Liver (tissue), 9 donors: ENCODE data around the gene OBP2A. TPM values are rescaled to one million over a fixed set of nuclear protein-coding genes. Genes with fewer than 3 reads are reported as not detected.

Experiments
- DNase-seq: peaks from one replicate; pipeline ENCODE4 v3.0.0-alpha.2; 2017; ENCODE audit warnings: low spot score
- H3K27ac ChIP-seq, 2 donors: one replicate each; pipeline ENCODE4 v1.7.0; 2013; ENCODE audit warnings: inconsistent platforms in 2 of 2, low read length in 2 of 2, control low read depth in 1 of 2, low read depth in 1 of 2, mild to moderate bottlenecking in 1 of 2
- H3K27me3 ChIP-seq, 4 donors: one replicate each; pipeline versions ENCODE4 v1.6.1 to v1.7.0; 2013; ENCODE audit warnings: low read length in 3 of 4, inconsistent platforms in 1 of 4, mild to moderate bottlenecking in 1 of 4, moderate library complexity in 1 of 4; ENCODE audit not compliant: control insufficient read depth in 4 of 4, insufficient read depth in 4 of 4
- H3K36me3 ChIP-seq, 4 donors: one replicate each; pipeline versions ENCODE4 v1.6.1 to v1.7.0; 2013; ENCODE audit warnings: low read length in 3 of 4, mild to moderate bottlenecking in 3 of 4, low read depth in 1 of 4, moderate library complexity in 1 of 4; ENCODE audit not compliant: control insufficient read depth in 4 of 4, insufficient read depth in 3 of 4
- H3K4me1 ChIP-seq, 4 donors: one replicate each; pipeline versions ENCODE4 v1.6.1 to v1.7.0; 2013; ENCODE audit warnings: low read length in 3 of 4, mild to moderate bottlenecking in 3 of 4, moderate library complexity in 1 of 4; ENCODE audit not compliant: control insufficient read depth in 4 of 4, insufficient read depth in 4 of 4
- H3K4me3 ChIP-seq, 3 donors: one replicate each; pipeline versions ENCODE4 v1.6.1 to v1.7.0; 2013; ENCODE audit warnings: low read length in 3 of 3, control low read depth in 1 of 3, low read depth in 1 of 3, mild to moderate bottlenecking in 1 of 3
- H3K9ac ChIP-seq, 2 donors: one replicate each; pipeline ENCODE4 v1.7.0; 2013; ENCODE audit warnings: low read length in 2 of 2, mild to moderate bottlenecking in 2 of 2, moderate library complexity in 2 of 2, control low read depth in 1 of 2, low read depth in 1 of 2
- H3K9me3 ChIP-seq, 4 donors: one replicate each; pipeline versions ENCODE4 v1.6.1 to v1.7.0; 2013; ENCODE audit warnings: low read length in 3 of 4; ENCODE audit not compliant: control insufficient read depth in 4 of 4
- ATF3 ChIP-seq: IDR thresholded peaks from 2 replicates; pipeline ENCODE4 v1.6.1; 2016; ENCODE audit warnings: antibody characterized with exemption
- CTCF ChIP-seq: fragments of 150-350 bp; IDR thresholded peaks from 2 replicates; pipeline ENCODE4 v1.5.1; 2017; ENCODE audit warnings: improper control_type of control experiment, low read depth, low read length; ENCODE audit not compliant: missing input control
- FOXA1 ChIP-seq: IDR thresholded peaks from 2 replicates; pipeline ENCODE4 v1.6.1; 2016; ENCODE audit warnings: antibody characterized with exemption
- FOXA2 ChIP-seq: IDR thresholded peaks from 2 replicates; pipeline ENCODE4 v1.6.1; 2016; ENCODE audit warnings: antibody characterized with exemption
- GABPA ChIP-seq, 2 donors: IDR thresholded peaks in 1 of 2; conservative IDR thresholded peaks in 1 of 2; 2 replicates each; pipeline ENCODE4 v1.6.1; 2016; ENCODE audit warnings: antibody characterized with exemption in 2 of 2, mild to moderate bottlenecking in 1 of 2, moderate library complexity in 1 of 2
- HNF4G ChIP-seq: IDR thresholded peaks from 2 replicates; pipeline ENCODE4 v1.6.1; 2016; ENCODE audit warnings: antibody characterized with exemption
- NR2F2 ChIP-seq: IDR thresholded peaks from 2 replicates; pipeline ENCODE4 v1.6.1; 2016; ENCODE audit warnings: antibody characterized with exemption
- RAD21 ChIP-seq, 2 donors: IDR thresholded peaks; 2 replicates each; pipeline ENCODE4 v1.6.1; 2016; ENCODE audit warnings: antibody characterized with exemption in 2 of 2, mild to moderate bottlenecking in 2 of 2
- REST ChIP-seq: IDR thresholded peaks from 2 replicates; pipeline ENCODE4 v1.6.1; 2016; ENCODE audit warnings: antibody characterized with exemption, mild to moderate bottlenecking
- RXRA ChIP-seq, 2 donors: IDR thresholded peaks; 2 replicates each; pipeline ENCODE4 v1.6.1; 2017 to 2018; ENCODE audit warnings: antibody characterized with exemption in 2 of 2, mild to moderate bottlenecking in 1 of 2
- SP1 ChIP-seq: IDR thresholded peaks from 2 replicates; pipeline ENCODE4 v1.6.1; 2018; ENCODE audit warnings: antibody characterized with exemption, mild to moderate bottlenecking
- YY1 ChIP-seq: IDR thresholded peaks from 2 replicates; pipeline ENCODE4 v1.6.1; 2016; ENCODE audit warnings: antibody characterized with exemption, mild to moderate bottlenecking
- ZBTB33 ChIP-seq: IDR thresholded peaks from 2 replicates; pipeline ENCODE4 v1.6.1; 2016; ENCODE audit warnings: antibody characterized with exemption
- WGBS: extraction: QIAGEN DNeasy Blood & Tissue Kit; methylation state at CpG from one replicate; pipeline ENCODE4 v1.1.7; 2013; 5-methylcytosine and 5-hydroxymethylcytosine counted together
- polyA plus RNA-seq, 2 donors: library from polyadenylated mRNA; stranded (reverse) in 1 of 2; unstranded in 1 of 2; fragments of 200-250 nt in 1 of 2; fragments of >200 nt in 1 of 2; fragmentation: Nextera tagmentation in 1 of 2; extraction: Ambion mirVana in 1 of 2; gene quantifications; one replicate each; pipeline versions ENCODE4 v1.2.1 to v1.2.3, GENCODE V29; 2013 to 2015
- total RNA-seq, 2 donors: library from RNA; depleted of rRNA; stranded (reverse); fragments of >200 nt; gene quantifications; one replicate each; pipeline ENCODE4 v1.2.3, GENCODE V29; 2014
- donor health status: healthy.
- donor health status: healthy.
- donor health status: healthy.
- donor health status: healthy.
- donor health status: healthy.

Gene OBP2A
- total and polyA plus RNA-seq, 4 donors, result not detected

DNA sequence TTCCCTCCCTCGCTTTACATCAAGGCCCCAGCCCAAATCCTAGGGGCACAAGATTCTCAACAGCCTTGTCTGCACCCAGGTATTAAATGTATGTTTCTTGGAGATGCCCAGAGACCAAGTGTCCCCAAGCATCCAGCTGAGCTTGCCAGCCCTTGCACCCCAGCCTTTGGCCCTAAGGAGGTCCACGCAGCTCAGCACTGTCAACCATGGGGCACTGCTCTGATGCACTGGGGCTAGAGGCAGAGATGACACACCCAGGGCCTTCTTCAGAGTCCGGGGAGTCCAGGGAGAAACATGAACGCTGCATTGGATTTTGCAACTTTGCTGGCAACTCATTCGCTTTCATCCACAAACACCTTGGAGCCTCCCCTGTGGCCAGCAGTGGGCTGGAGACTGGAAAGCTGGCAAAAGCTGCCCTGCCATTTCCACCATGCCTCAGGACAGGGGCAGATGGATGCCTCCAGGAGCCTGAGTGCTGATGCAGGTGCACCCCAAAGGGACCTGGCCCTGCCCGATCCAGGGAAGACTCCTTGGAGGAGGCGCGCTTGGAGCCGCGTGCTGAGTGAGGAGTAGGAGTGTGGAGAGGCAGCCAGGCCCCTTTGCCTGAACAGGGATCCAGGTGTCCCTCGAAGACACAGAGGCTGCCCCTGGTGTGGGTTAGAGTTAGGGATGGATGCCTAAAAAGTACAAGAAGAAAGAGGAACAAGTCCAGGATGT is 34.9 kb downstream of the OBP2A start (continued):
- no peak for TF ChIP-seq NR2F2
- TF ChIP-seq HNF4G, result no peak
- no peak for TF ChIP-seq ATF3
- no peak for TF ChIP-seq SP1
- TF ChIP-seq RXRA (IDR thresholded peaks at IDR 0.05), result no peak

DNA sequence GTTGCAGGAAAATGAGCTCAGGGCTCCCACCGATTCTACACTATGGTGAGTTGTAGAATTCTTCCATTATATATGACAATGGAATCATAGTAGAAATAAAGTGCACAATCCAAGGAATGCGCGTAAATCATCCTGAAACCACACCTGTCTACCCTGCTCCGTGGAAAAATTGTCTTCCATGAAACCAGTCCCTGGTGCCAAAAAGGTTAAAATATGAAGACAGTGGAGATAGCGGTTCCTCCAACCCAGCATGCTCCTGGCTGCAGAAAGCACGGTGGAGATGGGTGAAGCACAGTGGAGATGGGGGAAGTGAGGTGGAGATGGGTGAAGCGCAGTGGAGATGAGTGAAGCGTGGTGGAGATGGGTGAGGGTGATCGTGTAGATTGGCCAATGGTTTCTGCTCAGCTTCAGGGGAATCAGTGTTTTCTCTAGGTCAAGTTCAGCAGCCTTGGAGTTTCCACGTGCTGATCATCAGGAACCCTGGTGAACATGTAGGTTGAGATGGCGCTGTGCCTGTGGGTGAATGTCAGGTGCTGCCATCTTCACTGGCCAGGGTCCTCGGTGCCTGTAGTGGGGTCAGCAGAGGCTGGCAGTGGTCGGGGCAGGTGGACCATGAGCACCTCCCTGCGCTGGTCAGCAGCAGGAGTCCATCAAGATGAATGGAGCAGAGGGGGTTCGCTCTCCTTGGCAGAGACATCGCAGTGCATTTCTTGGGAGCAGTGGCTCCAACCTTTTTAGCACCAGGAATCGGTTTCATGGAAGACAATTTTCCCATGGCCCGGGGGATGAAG is 35.9 kb downstream of the OBP2A start:
- no peak overlapping the region for H3K27ac ChIP-seq
- H3K27me3 ChIP-seq, result no peaks in the 10 kb centered on the region
- H3K4me3 ChIP-seq, result no peak overlapping the region
- no peaks in the 10 kb centered on the region for H3K36me3 ChIP-seq
- H3K9ac ChIP-seq, result no peak overlapping the region
- no peak for DNase-seq
- 81% methylated on average over 18 of the region's 18 CpGs for WGBS
- no peaks in the 10 kb centered on the region for H3K9me3 ChIP-seq
- TF ChIP-seq RXRA (IDR thresholded peaks at IDR 0.05), result no peak
- TF ChIP-seq RAD21 (IDR thresholded peaks at IDR 0.05), result no peak
- no peak for TF ChIP-seq REST
- TF ChIP-seq FOXA2, result no peak
- TF ChIP-seq GABPA (IDR thresholded peaks at IDR 0.05 in 1 of 2, conservative IDR thresholded peaks at IDR 0.05 in 1 of 2), result no peak
- no peak for TF ChIP-seq YY1
- TF ChIP-seq ZBTB33, result no peak
- no peak for TF ChIP-seq FOXA1
- no peak for TF ChIP-seq NR2F2
- TF ChIP-seq HNF4G, result no peak
- TF ChIP-seq CTCF, result no peak
- no peaks in the 10 kb centered on the region for H3K4me1 ChIP-seq
